ENCODE results near the gene HGFAC. TPM values are rescaled to one million over a fixed set of nuclear protein-coding genes. Genes with fewer than 3 reads are reported as not detected.

HGFAC gene
- total RNA-seq, 1 donor from 2014 or later, result 2.4 TPM

- Mint-ChIP-seq H3K27ac (no peak overlapping the region), H3K4me3 (no peak overlapping the region), H3K4me1 (ENCODE audit: unreplicated experiment) (no peaks in the 10 kb centered on the region), H3K9me3 (no peaks in the 10 kb centered on the region), H3K36me3 (peaks cover 3% of the 10 kb centered on the region), H3K27me3 (no peaks in the 10 kb centered on the region)
- DNase-seq (ENCODE audit: extremely low spot score, unreplicated experiment), result no peak
- no peak for TF ChIP-seq CTCF (conservative IDR thresholded peaks at IDR 0.05)
These were observed 11.2 kb upstream of the HGFAC start for GRCh38 chr4:3430524-3430923.

GRCh38 chr4:3431446-3431993 is 10.2 kb upstream of the HGFAC start:
- H3K9me3 Mint-ChIP-seq, result no peaks in the 10 kb centered on the region
- no peak overlapping the region for H3K4me3 Mint-ChIP-seq

GRCh38 chr4:3432381-3432790 is 9.4 kb upstream of the HGFAC start:
- Mint-ChIP-seq H3K27ac (no peak overlapping the region), H3K4me3 (no peak overlapping the region), H3K4me1 (ENCODE audit: unreplicated experiment) (no peaks in the 10 kb centered on the region), H3K27me3 (no peaks in the 10 kb centered on the region), H3K36me3 (peaks cover 3% of the 10 kb centered on the region), H3K9me3 (no peaks in the 10 kb centered on the region)
- DNase-seq (ENCODE audit: extremely low spot score, unreplicated experiment), result no peak
- no peak for TF ChIP-seq CTCF (conservative IDR thresholded peaks at IDR 0.05)

More at GRCh38 chr4:3431446-3431993, 10.2 kb upstream of the HGFAC start:
- Mint-ChIP-seq H3K36me3 (peaks cover 3% of the 10 kb centered on the region), H3K27ac (no peak overlapping the region), H3K27me3 (no peaks in the 10 kb centered on the region), H3K4me1 (ENCODE audit: unreplicated experiment) (no peaks in the 10 kb centered on the region)
- DNase-seq (ENCODE audit: extremely low spot score, unreplicated experiment), result no peak
- no peak for TF ChIP-seq CTCF (conservative IDR thresholded peaks at IDR 0.05)

GRCh38 chr4:3433138-3433869 is 8.5 kb upstream of the HGFAC start:
- no peak for DNase-seq (ENCODE audit: extremely low spot score, unreplicated experiment)
- H3K4me1 Mint-ChIP-seq (ENCODE audit: unreplicated experiment), result no peaks in the 10 kb centered on the region
- H3K9me3 Mint-ChIP-seq, result no peaks in the 10 kb centered on the region
- H3K27me3 Mint-ChIP-seq, result no peaks in the 10 kb centered on the region
- H3K27ac Mint-ChIP-seq, result peak overlapping the region; percentile 50
- TF ChIP-seq CTCF (conservative IDR thresholded peaks at IDR 0.05), result no peak
- no peak overlapping the region for H3K4me3 Mint-ChIP-seq
- H3K36me3 Mint-ChIP-seq, result peaks cover 3% of the 10 kb centered on the region

- Mint-ChIP-seq H3K9me3 (no peaks in the 10 kb centered on the region), H3K36me3 (no peaks in the 10 kb centered on the region), H3K4me3 (no peak overlapping the region), H3K4me1 (ENCODE audit: unreplicated experiment) (no peaks in the 10 kb centered on the region), H3K27ac (no peak overlapping the region), H3K27me3 (no peaks in the 10 kb centered on the region)
- peak; percentile 58 for TF ChIP-seq CTCF (conservative IDR thresholded peaks at IDR 0.05)
- DNase-seq (ENCODE audit: extremely low spot score, unreplicated experiment), result no peak
These were observed 6.7 kb upstream of the HGFAC start for GRCh38 chr4:3434881-3435685.
